GM19467 (cell line): ENCODE measurements around the gene PGAP6.
"Not testable (repeated sequence)": the region's sequence is repeated elsewhere in the genome, so short reads cannot be mapped to it uniquely, and the experiment has no call there.

Experiments used
- ATAC-seq: cut with Tn5 transposase; IDR thresholded peaks from one replicate; pipeline ENCODE4 v1.9.1; 2021; ENCODE audit warnings: mild to moderate bottlenecking, moderate library complexity; ENCODE audit not compliant: unreplicated experiment

Gene PGAP6, protein sequence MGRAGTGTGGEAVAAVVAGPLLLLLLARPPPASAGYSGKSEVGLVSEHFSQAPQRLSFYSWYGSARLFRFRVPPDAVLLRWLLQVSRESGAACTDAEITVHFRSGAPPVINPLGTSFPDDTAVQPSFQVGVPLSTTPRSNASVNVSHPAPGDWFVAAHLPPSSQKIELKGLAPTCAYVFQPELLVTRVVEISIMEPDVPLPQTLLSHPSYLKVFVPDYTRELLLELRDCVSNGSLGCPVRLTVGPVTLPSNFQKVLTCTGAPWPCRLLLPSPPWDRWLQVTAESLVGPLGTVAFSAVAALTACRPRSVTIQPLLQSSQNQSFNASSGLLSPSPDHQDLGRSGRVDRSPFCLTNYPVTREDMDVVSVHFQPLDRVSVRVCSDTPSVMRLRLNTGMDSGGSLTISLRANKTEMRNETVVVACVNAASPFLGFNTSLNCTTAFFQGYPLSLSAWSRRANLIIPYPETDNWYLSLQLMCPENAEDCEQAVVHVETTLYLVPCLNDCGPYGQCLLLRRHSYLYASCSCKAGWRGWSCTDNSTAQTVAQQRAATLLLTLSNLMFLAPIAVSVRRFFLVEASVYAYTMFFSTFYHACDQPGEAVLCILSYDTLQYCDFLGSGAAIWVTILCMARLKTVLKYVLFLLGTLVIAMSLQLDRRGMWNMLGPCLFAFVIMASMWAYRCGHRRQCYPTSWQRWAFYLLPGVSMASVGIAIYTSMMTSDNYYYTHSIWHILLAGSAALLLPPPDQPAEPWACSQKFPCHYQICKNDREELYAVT

GRCh38 chr16:381789-382717 is at the start of gene PGAP6:
Gene PGAP6 (minus strand): TSS chr16:381978. CDS start chr16:381821, 157 bp downstream.
- ATAC-seq = peak; percentile 50

- ATAC-seq = no peak
Measured at GRCh38 chr16:430904-431303, 49.1 kb upstream of the PGAP6 start.

GRCh38 chr16:427250-427649 is 45.5 kb upstream of the PGAP6 start:
- ATAC-seq = no peak

- ATAC-seq = no peak
Measured at GRCh38 chr16:426906-427249, 45.1 kb upstream of the PGAP6 start.

GRCh38 chr16:426115-426905 is 44.5 kb upstream of the PGAP6 start:
- ATAC-seq = no peak

- no peak for ATAC-seq
Measured at GRCh38 chr16:425740-426114, 43.9 kb upstream of the PGAP6 start.

DNA sequence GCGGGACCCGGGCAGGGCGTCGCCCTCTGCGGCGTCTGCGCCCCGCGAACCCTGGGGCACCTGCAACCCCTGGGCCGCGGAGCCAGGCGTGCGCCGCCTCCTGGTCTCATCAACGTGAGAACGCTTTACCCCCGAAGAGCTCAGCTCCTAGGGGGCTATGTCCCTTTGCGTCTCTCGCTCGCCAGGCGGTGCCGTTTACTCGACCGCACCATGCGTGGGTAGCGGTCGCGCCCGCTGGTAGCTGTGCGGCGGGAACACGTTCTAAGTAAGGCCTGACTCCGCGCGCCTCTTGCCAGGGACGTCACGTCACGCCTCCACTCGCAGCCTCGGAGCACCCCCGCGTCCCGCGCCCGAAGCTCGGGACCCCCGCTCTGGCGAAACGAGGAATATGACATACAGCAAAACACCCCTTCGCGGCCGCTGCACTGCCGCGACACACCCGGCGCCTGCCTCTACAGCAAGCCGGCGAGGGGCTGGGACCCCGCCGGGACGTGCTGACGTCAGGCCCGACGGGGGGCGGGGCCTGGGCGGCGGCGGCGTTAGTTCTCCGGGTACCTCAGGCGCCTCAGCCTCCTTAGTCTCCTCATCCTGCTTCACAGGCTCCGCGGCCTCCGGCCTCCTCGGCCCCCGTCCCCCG is 43.4 kb upstream of the PGAP6 start, which contains the start of gene RAB11FIP3:
RAB11FIP3 (plus strand) TSS at position 568 of the 637 bp plus-strand sequence. CDS start 358 bp downstream, outside the sequence.
- ATAC-seq = peak; percentile 80

- no peak for ATAC-seq
Measured at GRCh38 chr16:424623-425081, 42.9 kb upstream of the PGAP6 start.

- no peak for ATAC-seq
Measured at GRCh38 chr16:424033-424622, 42.4 kb upstream of the PGAP6 start.

DNA sequence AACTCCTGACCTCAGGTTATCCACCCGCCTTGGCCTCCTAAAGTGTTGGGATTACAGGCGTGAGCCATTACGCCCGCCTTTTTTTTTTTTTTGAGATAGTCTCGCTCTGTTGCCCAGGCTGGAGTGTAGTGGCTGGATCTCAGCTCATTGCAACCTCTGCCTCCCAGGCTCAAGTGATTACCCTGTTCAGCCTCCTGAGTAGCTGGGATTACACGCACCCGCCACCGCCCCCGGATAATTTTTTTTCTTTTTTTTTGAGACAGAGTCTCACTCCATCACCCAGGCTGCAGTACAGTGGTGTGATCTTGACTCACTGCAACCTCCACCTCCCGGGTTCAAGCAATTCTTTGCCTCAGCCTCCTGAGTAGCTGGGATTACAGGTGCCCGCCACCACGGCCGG is 40.4 kb upstream of the PGAP6 start:
- not testable (repeated sequence) for ATAC-seq

DNA sequence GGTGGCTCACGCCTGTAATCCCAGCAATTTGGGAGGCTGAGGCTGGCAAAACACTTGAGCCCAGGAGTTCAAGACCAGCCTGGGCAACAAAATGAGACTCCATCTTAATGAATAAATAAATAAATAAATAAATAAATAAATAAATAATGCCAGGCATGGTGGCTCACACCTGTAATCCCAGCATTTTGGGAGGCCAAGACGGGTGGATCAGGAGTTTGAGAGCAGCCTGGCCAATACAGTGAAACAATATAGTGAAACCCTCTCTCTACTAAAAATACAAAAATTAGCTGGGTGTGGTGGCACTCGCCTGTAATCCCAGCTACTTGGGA is 33.4 kb upstream of the PGAP6 start:
- ATAC-seq = not testable (repeated sequence)

- ATAC-seq = no peak
Measured at GRCh38 chr16:414395-415169, 32.8 kb upstream of the PGAP6 start.

GRCh38 chr16:411576-412265 is 29.9 kb upstream of the PGAP6 start:
- ATAC-seq = no peak

DNA sequence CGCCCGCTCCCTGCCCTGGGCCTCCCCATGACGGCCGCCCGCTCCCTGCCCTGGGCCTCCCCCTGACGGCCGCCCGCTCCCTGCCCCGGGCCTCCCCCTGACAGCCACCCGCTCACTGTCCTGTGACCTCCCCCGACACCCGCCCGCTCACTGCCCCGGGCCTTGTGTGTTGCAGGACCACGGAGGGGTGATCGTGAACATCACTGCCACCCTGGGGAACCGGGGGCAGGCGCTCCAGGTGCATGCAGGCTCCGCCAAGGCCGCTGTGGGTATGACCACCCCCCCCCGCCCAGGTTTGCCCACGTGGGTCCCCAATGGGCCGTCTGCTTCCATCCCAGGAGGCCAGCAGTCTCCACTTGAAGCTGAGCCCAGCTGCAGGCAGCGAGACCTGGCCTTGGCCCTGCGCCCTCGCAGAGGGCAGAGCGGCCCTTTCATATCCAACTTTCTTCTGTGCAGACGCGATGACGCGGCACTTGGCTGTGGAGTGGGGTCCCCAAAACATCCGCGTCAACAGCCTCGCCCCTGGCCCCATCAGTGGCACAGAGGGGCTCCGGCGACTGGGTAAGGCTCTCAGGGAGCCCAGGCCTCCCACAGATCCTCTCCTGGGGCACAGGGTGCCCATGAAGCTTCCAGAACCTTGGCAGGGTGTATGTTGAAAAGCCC is 28.9 kb upstream of the PGAP6 start:
- ATAC-seq = no peak

DNA sequence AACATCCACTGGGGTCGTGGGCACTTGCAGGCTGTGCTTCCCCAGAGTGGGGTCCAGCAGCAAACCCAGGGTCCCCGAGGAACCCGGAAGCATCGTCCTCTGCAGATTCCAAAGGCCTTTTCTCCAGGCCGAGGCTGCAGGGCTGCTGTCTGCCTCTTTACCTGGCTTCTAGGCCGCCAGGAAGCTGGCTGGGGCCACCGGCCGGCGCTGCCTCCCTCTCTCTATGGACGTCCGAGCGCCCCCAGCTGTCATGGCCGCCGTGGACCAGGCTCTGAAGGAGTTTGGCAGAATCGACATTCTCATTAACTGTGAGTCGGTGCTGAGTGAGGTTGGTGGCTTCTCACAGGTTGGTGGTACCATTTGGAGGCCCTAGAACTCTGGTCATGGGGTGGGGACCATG is 25.5 kb upstream of the PGAP6 start:
- no peak for ATAC-seq

DNA sequence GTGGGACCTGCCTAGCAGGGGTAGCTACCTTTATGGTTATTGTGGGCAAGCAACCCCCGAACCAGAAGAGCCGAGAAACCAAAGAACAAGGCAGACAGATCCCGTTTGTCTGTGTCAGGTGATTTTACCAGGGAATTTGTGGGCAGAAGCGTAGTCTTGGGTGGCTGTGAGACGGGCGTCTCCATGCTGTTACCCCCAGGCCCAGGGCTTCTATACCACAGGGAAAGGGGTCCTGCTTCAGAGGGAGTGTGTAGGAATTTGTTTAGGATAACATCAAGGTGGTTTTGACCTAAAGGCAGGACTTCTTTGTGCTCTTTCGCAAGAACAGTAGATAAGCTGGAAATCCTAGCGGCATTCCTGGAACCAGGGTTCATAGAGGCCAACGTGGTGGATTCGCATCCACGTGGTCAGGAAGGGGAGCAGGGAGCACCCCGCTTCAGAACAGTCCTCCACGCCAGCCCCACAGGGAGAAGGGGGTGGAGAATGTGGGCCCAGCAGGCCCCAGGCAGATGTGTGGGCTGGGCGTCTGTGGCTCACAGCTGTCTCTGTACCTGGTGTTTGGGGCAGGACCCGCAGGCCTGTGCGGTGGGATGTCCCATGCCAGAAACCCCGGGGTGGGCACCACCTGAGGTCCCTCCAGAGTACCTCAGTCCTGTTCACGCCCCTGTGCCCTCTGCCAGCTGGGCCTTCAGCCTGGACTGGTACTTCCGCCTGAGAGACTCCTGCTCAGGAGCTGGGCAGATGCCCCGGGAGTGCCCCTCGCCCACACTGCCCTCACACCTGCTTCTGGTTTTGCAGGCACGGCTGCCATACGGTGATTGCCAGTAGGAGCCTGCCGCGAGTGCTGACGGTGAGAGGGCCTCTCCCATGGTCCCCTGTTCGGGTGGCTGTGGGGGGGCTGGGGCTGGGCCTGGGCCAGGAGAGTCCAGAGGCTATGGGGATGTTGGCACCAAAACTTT is 24.0 kb upstream of the PGAP6 start:
- no peak for ATAC-seq
